ENCODE results near the gene ZBTB44. TPM values are rescaled to one million over a fixed set of nuclear protein-coding genes. Genes with fewer than 3 reads are reported as not detected.

ZBTB44 gene
- total and polyA plus RNA-seq, 11 donors, result 9.7 to 56.3 (median 37.2) TPM

- ATAC-seq (no peak), DNase-seq (no peak)
- Histone ChIP-seq H3K9me3 (peaks cover 0 to 2% (median 0%) of the 10 kb centered on the region in 12 donors), H3K36me3 (no peaks in the 10 kb centered on the region), H3K27me3 (no peaks in the 10 kb centered on the region), H3K27ac (no peak overlapping the region), H3K4me1 (no peaks in the 10 kb centered on the region), H3K4me3 (no peak overlapping the region)
- intact Hi-C loops (cut with DNase I), result no loop called here
- no peak for TF ChIP-seq CTCF (IDR thresholded peaks at IDR 0.05)
- no peak for TF ChIP-seq POLR2A (IDR thresholded peaks at IDR 0.05)
- WGBS, 4 donors, result 90 to 99% (median 97%) methylated on average over 6 of the region's 6 CpGs
These were observed 13.0 kb upstream of the ZBTB44 start for GRCh38 chr11:130327716-130328115.

GRCh38 chr11:130325691-130326090 is 11.0 kb upstream of the ZBTB44 start:
- intact Hi-C loops (cut with DNase I), result no loop called here
- H3K4me3 ChIP-seq, result no peak overlapping the region
- WGBS, 4 donors, result 81 to 91% (median 89%) methylated on average over 3 of the region's 3 CpGs
- no peaks in the 10 kb centered on the region for H3K27me3 ChIP-seq
- TF ChIP-seq CTCF (IDR thresholded peaks at IDR 0.05) (no peak), POLR2A (IDR thresholded peaks at IDR 0.05) (no peak)
- no peaks in the 10 kb centered on the region for H3K36me3 ChIP-seq
- H3K27ac ChIP-seq, result no peak overlapping the region
- ATAC-seq (no peak), DNase-seq (no peak)
- H3K9me3 ChIP-seq, result peaks cover 0 to 13% (median 2%) of the 10 kb centered on the region in 12 donors
- H3K4me1 ChIP-seq, result no peaks in the 10 kb centered on the region

GRCh38 chr11:130323452-130324450 is 9.0 kb upstream of the ZBTB44 start:
- peaks cover 0 to 20% (median 2%) of the 10 kb centered on the region in 12 donors for H3K9me3 ChIP-seq
- no peaks in the 10 kb centered on the region for H3K4me1 ChIP-seq
- no peak overlapping the region for H3K27ac ChIP-seq
- ATAC-seq, result no peak
- intact Hi-C loops (cut with DNase I), result loop anchor here in 1 of 10 donors (5.0 kb wide), 1 partner anchor 64 kb away; no protein-coding TSS in a partner anchor
- DNase-seq, result no peak
- no peaks in the 10 kb centered on the region for H3K36me3 ChIP-seq
- H3K4me3 ChIP-seq, result no peak overlapping the region
- H3K27me3 ChIP-seq, result no peaks in the 10 kb centered on the region
- TF ChIP-seq POLR2A (IDR thresholded peaks at IDR 0.05) (no peak), CTCF (IDR thresholded peaks at IDR 0.05) (no peak)
- WGBS, 4 donors, result 83 to 92% (median 87%) methylated on average over 7 of the region's 7 CpGs

GRCh38 chr11:130322126-130322525 is 7.4 kb upstream of the ZBTB44 start:
- Histone ChIP-seq H3K36me3 (no peaks in the 10 kb centered on the region), H3K4me1 (no peaks in the 10 kb centered on the region), H3K27ac (no peak overlapping the region), H3K9me3 (peaks cover 0 to 20% (median 2%) of the 10 kb centered on the region in 12 donors), H3K4me3 (no peak overlapping the region), H3K27me3 (no peaks in the 10 kb centered on the region)
- DNase-seq (no peak), ATAC-seq (no peak)
- intact Hi-C loops (cut with DNase I), result loop anchor here in 1 of 10 donors (5.0 kb wide), 1 partner anchor 65 kb away; no protein-coding TSS in a partner anchor
- TF ChIP-seq CTCF (IDR thresholded peaks at IDR 0.05) (no peak), POLR2A (IDR thresholded peaks at IDR 0.05) (no peak)
- 75 to 82% (median 82%) methylated on average over 5 of the region's 5 CpGs for WGBS, 4 donors
